HFFc6 (cell line): ENCODE measurements around the gene ASPHD2. TPM values are rescaled to one million over a fixed set of nuclear protein-coding genes. Genes with fewer than 3 reads are reported as not detected.

Experiments
- DNase-seq: peaks from one replicate; pipeline ENCODE4 v3.0.0-alpha.2; 2018
- H3K27ac Mint-ChIP-seq: 2 replicates; pipeline ENCODE4 v1.8.0; 2020; ENCODE audit warnings: mild to moderate bottlenecking, mixed read lengths
- H3K27me3 Mint-ChIP-seq: 2 replicates; pipeline ENCODE4 v1.8.0; 2021; ENCODE audit warnings: mild to moderate bottlenecking, moderate library complexity, mixed read lengths; ENCODE audit not compliant: insufficient read depth
- H3K36me3 Mint-ChIP-seq: 2 replicates; pipeline ENCODE4 v1.8.0; 2021; ENCODE audit warnings: low read depth, mixed read lengths
- H3K4me1 Mint-ChIP-seq: 2 replicates; pipeline ENCODE4 v1.8.0; 2020; ENCODE audit warnings: low read depth, mixed read lengths
- H3K4me3 Mint-ChIP-seq: 2 replicates; pipeline ENCODE4 v1.8.0; 2020; ENCODE audit warnings: mild to moderate bottlenecking, moderate library complexity, mixed read lengths
- H3K9me3 Mint-ChIP-seq: 2 replicates; pipeline ENCODE4 v1.8.0; 2020; ENCODE audit warnings: mild to moderate bottlenecking, mixed read lengths
- CTCF ChIP-seq: fragments of 200-600 bp; sonication (generic); IDR thresholded peaks from 2 replicates; pipeline ENCODE4 v1.5.0; 2021; ENCODE audit warnings: antibody characterized with exemption, mild to moderate bottlenecking
- total RNA-seq, 6 experiments: library from RNA; stranded (reverse); fragmentation: NEBNext Ultra II Directional; extraction: Animal tissue kit (Norgen Biotek cat#: 25700); gene quantifications; 2 replicates in 1 of 6; 3 replicates in 5 of 6; pipeline ENCODE4 v1.2.3, GENCODE V29; 2021

ASPHD2 gene
- total RNA-seq, 6 experiments from 2014 or later, result 0.85 to 2.3 (median 1.3) TPM

GRCh38 chr22:26444777-26445176 lies 15.7 kb downstream of the ASPHD2 start:
- no peak for TF ChIP-seq CTCF
- H3K36me3 Mint-ChIP-seq, result no peaks in the 10 kb centered on the region
- H3K27ac Mint-ChIP-seq, result no peak overlapping the region
- H3K4me3 Mint-ChIP-seq, result no peak overlapping the region
- no peaks in the 10 kb centered on the region for H3K9me3 Mint-ChIP-seq
- H3K27me3 Mint-ChIP-seq, result peaks cover 1% of the 10 kb centered on the region; the same call in 1 of the 2 replicates
- no peak for DNase-seq
- H3K4me1 Mint-ChIP-seq, result peaks cover 8% of the 10 kb centered on the region; the same call in 1 of the 2 replicates

- no peaks in the 10 kb centered on the region for H3K9me3 Mint-ChIP-seq
- H3K27me3 Mint-ChIP-seq, result peaks cover 1% of the 10 kb centered on the region
- DNase-seq, result no peak
- H3K27ac Mint-ChIP-seq, result no peak overlapping the region
- H3K36me3 Mint-ChIP-seq, result no peaks in the 10 kb centered on the region; the same call in 1 of the 2 replicates
- H3K4me3 Mint-ChIP-seq, result no peak overlapping the region
- peaks cover 8% of the 10 kb centered on the region; the same call in 1 of the 2 replicates for H3K4me1 Mint-ChIP-seq
- no peak for TF ChIP-seq CTCF
These were observed 16.7 kb downstream of the ASPHD2 start for GRCh38 chr22:26445577-26446275.

DNA sequence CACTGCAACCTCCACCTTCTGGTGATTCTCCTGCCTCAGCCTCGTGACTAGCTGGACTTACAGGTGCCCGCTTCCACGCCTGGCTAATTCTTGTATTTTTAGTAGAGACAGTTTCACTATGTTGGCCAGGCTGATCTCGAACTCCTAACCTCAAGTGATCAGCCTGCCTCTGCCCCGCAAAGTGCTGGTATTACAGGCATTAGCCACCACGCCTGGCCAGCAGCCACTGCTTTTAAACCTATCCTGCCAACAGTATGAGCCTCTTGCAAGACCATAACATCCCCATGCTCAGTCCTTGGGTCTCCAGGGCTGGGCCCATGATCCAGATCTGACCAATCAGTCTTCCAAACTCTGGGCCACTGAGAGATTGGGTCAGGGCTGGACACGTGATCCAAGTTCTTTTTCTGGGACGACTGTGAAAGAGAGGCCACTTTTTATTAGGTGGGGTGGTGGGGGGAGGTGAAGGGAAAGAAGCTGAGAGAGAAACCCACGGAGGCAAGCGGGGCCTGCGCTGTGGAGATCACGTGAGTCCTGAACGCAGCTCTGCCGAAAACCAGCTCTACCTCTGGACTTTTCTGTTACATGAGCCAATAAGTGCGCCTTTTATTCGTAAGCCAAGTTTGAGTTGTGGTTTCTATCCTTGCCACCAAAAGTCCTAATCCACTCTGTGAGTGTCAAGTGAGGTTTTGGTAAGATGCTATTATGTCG lies 17.9 kb downstream of the ASPHD2 start:
- Mint-ChIP-seq H3K4me3 (no peak overlapping the region), H3K27me3 (peaks cover 1% of the 10 kb centered on the region), H3K36me3 (no peaks in the 10 kb centered on the region; the same call in 1 of the 2 replicates), H3K9me3 (no peaks in the 10 kb centered on the region), H3K27ac (no peak overlapping the region), H3K4me1 (peaks cover 8% of the 10 kb centered on the region; the same call in 1 of the 2 replicates)
- no peak for TF ChIP-seq CTCF
- DNase-seq, result no peak

- no peak overlapping the region for H3K27ac Mint-ChIP-seq
- no peak overlapping the region for H3K4me3 Mint-ChIP-seq
These were observed 18.7 kb downstream of the ASPHD2 start for GRCh38 chr22:26447584-26448329.

More at GRCh38 chr22:26447584-26448329, 18.7 kb downstream of the ASPHD2 start:
- peaks cover under 1% of the 10 kb centered on the region; the same call in 1 of the 2 replicates for H3K4me1 Mint-ChIP-seq
- no peak for TF ChIP-seq CTCF
- no peaks in the 10 kb centered on the region; the same call in 1 of the 2 replicates for H3K36me3 Mint-ChIP-seq
- DNase-seq, result no peak
- no peaks in the 10 kb centered on the region; the same call in 1 of the 2 replicates for H3K27me3 Mint-ChIP-seq
- no peaks in the 10 kb centered on the region for H3K9me3 Mint-ChIP-seq
